HG03025 (cell line): Measurements from ENCODE around the gene PVALB.

Experiments used
- ATAC-seq: cut with Tn5 transposase; IDR thresholded peaks from one replicate; pipeline ENCODE4 v1.9.1; 2021; ENCODE audit warnings: mild to moderate bottlenecking, moderate library complexity; ENCODE audit not compliant: unreplicated experiment, low FRiP score

PVALB gene

DNA sequence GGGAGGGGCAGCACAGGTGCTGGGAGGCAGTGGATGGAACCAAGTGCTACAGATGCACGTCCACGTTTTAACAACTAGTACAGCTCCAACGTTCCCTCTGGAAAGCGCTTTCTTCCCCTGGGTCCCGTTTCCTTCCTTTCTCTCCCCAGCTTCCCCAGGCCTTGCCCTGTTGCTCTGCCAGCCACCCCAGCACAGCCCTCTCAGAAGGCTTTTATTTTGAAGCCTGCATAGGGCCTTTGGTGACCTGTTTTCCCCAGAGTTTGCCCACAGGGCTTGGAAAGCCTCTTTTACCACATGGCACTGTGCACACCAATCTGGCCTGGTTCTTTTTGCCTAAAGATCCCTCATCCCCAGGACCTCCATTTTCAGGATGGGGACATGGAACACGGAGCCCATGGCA, 30.1 kb upstream of the PVALB start:
- no peak for ATAC-seq

DNA sequence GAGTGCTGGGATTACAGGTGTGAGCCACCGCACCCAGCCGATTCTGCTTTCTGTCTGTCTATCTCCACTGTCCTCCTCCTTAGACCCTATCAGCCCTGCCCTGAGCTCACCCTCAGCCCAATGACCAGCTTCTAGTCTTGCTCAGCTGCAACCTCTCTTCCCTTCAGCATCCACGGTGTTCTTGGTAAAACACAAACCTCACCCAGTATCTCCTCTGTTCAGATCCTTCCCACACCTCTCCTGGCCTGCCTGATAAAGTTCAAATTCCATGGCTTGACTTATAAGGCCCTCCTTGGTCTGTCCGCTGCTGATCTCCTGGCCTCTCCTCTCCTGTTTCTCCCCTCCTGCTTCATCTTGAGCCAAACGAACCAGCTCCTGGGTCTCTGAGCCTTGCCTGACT, 29.4 kb upstream of the PVALB start:
- no peak for ATAC-seq

DNA sequence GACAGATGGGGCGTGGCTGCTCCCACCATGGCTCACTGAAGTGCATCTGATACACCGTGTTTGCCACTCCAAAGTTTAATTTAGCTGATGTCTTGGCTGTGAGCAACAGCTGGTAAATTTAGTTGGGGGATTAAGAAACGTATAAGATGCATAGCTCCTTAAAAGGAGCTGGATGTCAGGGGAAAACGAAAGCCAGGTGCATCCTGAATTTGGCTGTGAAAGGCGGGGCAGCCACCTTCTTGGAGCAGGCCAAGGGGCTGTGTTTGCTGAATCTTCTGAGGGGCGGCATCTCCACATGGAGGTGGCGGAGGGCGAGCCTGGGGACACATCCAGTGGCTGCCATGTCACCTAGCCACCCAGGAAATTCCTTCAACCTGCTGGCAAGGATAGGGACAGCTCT, 23.3 kb upstream of the PVALB start:
- ATAC-seq, result no peak

DNA sequence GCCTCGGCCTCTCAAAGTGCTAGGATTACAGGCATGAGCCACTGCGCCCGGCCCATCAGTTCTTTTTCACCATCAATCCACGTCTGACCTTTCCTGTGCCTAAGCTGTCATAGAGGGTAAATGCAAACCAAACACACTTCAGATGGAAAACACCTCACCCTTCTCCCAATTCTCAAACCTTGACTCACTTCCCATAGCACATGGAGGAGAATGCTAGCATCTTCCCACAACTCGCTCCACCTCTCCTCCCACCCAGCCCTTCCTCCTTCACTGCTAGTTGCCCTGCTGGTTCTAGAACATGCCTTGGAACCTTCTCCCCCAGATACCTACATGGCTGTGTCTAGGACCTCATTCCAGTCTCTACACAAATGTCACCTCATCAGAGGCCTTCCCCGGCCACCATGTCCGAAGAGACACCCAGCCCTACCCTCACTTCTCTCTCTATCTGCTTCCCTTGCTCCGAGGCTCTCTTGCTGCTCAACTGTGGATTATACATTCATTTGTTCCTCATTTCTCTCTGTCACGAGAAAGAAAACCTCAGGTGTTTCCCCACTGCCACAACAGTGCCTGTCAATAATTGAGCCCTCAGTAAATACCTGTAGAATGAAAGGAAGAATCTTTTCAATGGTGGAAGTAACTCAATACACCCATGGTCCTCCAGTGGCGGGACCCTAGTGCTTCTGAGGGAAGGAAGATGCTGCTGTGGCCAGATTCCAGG, 22.7 kb upstream of the PVALB start:
- ATAC-seq, result no peak

GRCh38 chr22:36838119-36839030, 21.5 kb upstream of the PVALB start:
- no peak for ATAC-seq

DNA sequence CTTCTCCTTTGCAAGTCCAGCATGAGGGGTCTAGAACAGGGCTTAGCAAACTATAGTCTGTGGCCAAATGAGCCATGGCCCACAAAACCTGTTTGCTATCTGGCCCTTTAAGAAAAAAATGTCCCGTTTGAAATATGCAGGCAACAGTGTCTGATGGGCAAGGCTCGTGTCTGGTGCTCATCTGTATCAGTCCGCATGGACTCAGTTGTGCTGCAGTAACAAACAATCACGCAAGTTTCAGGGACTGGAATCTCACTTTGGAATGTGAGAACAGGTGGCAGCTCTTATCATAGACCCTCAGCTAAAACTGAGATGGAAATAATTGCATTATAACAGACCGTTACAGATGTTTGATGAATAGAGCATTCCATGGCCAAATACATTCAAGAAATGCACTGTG, 19.1 kb upstream of the PVALB start:
- no peak for ATAC-seq

DNA sequence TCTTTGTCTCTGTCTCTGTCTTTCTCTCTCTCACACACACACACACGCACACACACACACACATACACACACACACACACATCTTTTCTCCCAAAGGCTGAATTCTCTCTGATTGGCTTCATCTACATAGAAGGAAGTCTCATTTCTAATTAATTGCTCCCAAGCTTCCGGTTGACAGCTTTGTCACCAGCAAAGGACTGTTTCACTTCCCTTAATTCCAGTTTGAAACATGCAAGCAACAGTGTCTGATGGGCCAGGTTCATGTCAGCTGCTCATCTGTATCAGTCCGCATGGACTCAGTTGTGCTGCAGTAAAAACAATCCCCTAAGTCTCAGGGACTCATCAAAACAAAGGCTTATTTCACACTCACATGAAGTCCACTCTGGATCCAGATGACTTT, 16.2 kb upstream of the PVALB start:
- ATAC-seq, result no peak

DNA sequence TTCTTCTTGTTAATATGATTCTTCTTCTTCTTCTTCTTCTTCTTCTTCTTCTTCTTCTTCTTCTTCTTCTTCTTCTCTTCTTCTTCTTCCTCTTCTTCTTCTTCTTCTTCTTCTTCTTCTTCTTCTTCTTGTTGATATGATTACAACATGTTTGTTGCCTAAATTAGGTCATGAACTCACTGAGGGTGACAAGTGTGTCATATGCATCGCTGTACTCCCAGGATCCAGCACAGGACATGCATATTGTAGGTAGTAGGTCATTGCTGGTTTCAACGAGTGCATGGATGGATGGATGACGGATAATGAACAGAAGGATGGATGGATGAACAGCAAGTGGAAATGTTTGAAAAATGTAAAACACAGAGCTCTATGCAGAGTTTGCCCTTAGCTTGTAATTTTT, 14.9 kb upstream of the PVALB start:
- ATAC-seq, result no peak

DNA sequence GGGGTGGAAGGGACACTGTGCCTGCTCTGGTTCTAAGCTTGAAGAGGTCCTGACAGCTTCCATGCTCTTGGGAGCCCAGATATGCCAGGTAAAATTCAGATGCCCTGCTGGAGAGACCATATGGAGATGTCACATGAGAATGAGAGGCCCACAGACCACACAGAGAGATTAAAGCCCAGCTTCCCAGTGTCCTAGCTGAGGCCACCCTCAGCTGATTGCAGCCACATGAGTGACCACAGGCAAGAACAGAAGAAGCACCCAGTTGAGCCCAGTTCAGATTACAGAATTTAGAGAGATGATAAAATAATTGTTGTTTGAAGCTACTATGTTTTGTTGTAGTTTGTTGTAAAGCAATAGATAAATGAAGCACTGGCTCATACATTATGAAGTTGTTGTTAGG, 14.4 kb upstream of the PVALB start:
- no peak for ATAC-seq

GRCh38 chr22:36830601-36831000, 13.8 kb upstream of the PVALB start:
- no peak for ATAC-seq

DNA sequence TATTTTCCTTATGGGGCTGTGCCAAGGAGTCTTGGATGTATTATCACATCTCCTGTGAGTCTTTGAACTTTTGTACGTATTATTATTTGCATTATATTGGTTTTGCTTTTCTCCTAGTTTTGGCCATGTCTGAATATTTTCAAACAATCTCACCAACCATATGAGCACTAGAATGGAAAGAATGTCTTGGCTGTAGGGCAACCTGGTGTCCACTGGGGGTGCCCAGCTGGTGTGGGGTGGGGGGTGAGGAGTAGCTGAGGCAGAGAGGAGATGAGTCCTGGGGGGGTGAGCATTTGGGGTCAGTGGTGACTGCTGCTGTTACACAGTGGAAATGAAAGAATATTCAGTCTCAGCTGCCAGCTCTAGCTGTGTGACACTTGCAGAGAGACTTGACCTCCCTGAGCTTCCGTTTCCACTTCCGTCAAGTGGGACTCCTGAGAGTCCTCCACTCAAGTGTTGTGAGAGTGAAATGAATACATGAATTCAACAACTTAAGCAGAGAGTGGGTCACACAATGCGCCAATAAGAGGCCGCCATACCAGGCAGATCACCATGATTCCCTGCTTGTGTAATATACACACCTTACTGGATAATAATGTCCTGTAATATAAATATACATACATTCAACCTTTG, 12.7 kb upstream of the PVALB start:
- no peak for ATAC-seq

DNA sequence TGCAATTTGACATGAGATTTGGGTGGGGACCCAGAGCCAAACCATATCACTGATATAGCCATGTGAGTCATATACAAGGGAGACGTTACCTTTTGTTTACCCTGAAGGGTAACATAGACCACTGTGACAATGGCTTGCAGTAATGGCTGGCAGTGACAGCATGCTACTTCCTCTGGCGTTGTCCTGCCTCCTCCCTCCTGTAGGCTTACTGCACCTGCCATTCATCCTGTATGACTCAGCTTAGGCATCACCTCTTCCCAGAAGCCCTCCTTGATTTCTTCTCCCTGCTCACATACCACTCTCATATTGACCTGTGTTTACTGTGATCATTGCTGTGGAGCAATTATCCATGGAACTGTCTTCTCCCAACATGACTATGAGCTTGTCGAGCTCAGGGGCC, 12.0 kb upstream of the PVALB start:
- ATAC-seq, result no peak

GRCh38 chr22:36826262-36826661, 9.4 kb upstream of the PVALB start:
- ATAC-seq, result no peak

DNA sequence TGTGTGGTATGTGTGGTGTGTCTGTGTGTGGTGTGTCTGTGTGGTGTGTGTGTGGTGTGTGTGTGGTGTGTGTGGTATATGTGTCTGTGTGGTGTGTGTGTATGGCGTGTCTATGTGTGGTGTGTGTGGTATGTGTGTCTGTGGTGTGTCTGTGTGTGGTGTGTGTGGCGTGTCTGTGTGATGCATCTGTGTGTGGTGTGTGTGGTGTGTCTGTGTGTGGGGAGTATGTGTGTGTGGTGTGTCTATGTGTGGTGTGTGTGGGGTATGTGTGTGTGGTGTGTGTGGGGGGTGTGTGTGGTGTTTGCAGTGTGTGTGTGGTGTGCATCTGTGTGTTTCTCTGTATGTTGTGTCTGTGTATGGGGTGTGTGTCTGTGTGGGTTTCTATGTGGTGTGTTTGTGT, 7.8 kb upstream of the PVALB start:
- no peak for ATAC-seq

DNA sequence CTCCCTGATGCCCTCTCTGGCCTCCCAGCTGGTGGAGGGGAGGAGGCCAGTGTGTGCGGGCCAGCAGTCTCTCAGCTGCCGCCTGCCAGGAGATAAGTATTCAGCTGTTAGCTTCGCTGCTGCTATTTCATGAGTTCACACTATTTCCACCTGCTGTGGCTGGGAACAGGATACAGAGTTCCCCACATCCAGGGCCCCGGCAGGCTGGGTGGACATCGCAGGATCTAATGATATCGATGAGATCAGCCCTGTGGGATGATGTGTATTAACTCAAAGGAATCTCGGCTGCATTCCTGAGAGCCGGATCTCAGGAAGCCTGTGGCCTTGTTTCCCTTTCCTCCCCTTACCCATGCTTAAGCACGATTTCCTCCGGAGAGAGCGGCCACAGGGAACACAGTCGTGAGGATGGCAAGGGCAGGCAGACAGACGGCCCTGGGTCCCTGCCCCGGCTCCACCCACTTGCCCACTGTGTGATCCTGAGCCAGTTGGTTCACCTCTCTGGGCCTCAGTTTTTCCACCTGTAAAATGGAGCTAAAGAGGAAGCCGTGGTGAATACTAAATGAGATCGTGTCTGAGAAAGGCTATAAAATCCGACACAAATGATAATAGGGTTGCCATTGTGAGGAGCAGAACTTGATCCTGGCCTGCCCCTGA, 6.5 kb upstream of the PVALB start:
- no peak for ATAC-seq

DNA sequence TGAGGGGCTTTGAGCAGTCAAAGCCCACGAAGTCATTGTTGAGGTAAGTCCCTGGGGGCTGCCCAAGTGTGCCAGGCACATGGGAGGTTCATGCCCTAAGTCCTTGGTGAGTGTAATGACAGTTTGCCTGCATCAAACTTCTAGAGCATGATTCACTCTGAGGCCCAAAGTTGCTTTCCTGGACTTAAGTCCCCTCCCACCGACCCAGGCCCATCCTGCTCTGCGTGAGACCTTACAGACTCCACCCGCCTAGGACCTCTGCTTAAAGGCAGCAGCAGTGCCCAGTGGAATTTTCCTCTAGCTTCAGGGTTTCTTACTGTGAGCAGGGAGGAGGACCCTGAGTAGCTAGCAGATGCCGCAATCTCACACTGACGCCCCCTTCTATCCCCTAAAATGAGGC, 5.7 kb upstream of the PVALB start:
- ATAC-seq, result no peak

- no peak for ATAC-seq
Observed at GRCh38 chr22:36819112-36819511, 2.3 kb upstream of the PVALB start.

- no peak for ATAC-seq
Observed at GRCh38 chr22:36818010-36818642, 1.3 kb upstream of the PVALB start.

GRCh38 chr22:36817525-36817848, 652 bp upstream of the PVALB start:
- ATAC-seq, result no peak

DNA sequence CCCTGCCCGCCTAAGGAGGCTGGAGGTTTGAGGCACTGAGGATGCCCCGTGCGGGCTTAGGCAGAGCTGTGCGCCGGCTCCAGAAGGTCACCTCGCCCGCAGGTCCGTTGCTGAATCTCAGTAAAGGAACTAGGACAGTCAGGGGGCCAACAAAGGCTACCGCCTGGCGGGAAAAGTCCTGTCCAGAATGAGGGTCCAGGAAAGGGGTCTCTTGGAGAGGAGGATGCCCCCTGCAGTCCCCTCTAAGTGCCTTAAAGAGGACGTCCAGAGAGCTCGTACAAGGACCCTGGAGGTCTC, 548 bp downstream of the PVALB start:
- no peak for ATAC-seq
